WTC11 (cell line): ENCODE data around the gene LHFPL2. TPM values are rescaled to one million over a fixed set of nuclear protein-coding genes. Genes with fewer than 3 reads are reported as not detected.

Source experiments
- ATAC-seq: fragments of 200-7000 bp; cut with Tn5 transposase; 2 replicates; pipeline ENCODE4 v1.10.0; 2021; ENCODE audit warnings: mild to moderate bottlenecking, moderate library complexity
- CTCF ChIA-PET: fragments of 300-600 bp; sonication (Branson Sonifier 250); formaldehyde crosslinking; loops from one replicate; lab custom pipeline; 2021; ENCODE audit warnings: antibody characterized with exemption; lab: Charles Lee
- POLR2A ChIA-PET: fragments of 350-600 bp; sonication (Branson Sonifier 250); formaldehyde crosslinking; loops from one replicate; lab custom pipeline; 2021; ENCODE audit warnings: antibody characterized with exemption; lab: Charles Lee
- DNase-seq: peaks from one replicate; pipeline ENCODE4 v3.0.0; 2021; ENCODE audit warnings: low spot score
- H3K27ac Mint-ChIP-seq: 2 replicates; pipeline ENCODE4 v1.8.0; 2021; ENCODE audit warnings: mixed read lengths
- H3K27me3 Mint-ChIP-seq: 2 replicates; pipeline ENCODE4 v1.8.0; 2021; ENCODE audit warnings: low read depth, mild to moderate bottlenecking, moderate library complexity, mixed read lengths
- H3K36me3 Mint-ChIP-seq: 2 replicates; pipeline ENCODE4 v1.8.0; 2021; ENCODE audit warnings: mixed read lengths
- H3K4me1 Mint-ChIP-seq: 2 replicates; pipeline ENCODE4 v1.8.0; 2022; ENCODE audit warnings: mixed read lengths
- H3K4me3 Mint-ChIP-seq: 2 replicates; pipeline ENCODE4 v1.8.0; 2021; ENCODE audit warnings: mild to moderate bottlenecking, moderate library complexity, mixed read lengths
- H3K9me3 Mint-ChIP-seq: 2 replicates; pipeline ENCODE4 v1.8.0; 2021; ENCODE audit warnings: mixed read lengths
- ATF1 ChIP-seq: sonication (generic); formaldehyde crosslinking; IDR thresholded peaks from 2 replicates; pipeline ENCODE4 v1.8.1; 2023; ENCODE audit warnings: mild to moderate bottlenecking, moderate library complexity, missing genetic modification reagents
- CTCF ChIP-seq: fragments of 200-600 bp; IDR thresholded peaks from 2 replicates; pipeline ENCODE4 v1.8.0; 2022; ENCODE audit warnings: antibody characterized with exemption
- ETV6 ChIP-seq: sonication (generic); formaldehyde crosslinking; IDR thresholded peaks from 2 replicates; pipeline ENCODE4 v1.8.1; 2022; ENCODE audit warnings: mild to moderate bottlenecking, missing genetic modification reagents
- GRHL2 ChIP-seq: fragments of 250-450 bp; sonication (Bioruptor Pico); IDR thresholded peaks from 2 replicates; pipeline ENCODE4 v1.8.0; 2022; ENCODE audit warnings: mild to moderate bottlenecking, moderate library complexity; ENCODE audit not compliant: insufficient replicate concordance, severe bottlenecking
- GTF2I ChIP-seq: fragments of 250-450 bp; sonication (Bioruptor Pico); conservative IDR thresholded peaks from 2 replicates; pipeline ENCODE4 v1.4.0; 2021; ENCODE audit warnings: mild to moderate bottlenecking
- HMGA2 ChIP-seq: fragments of 250-450 bp; sonication (Bioruptor Pico); IDR thresholded peaks from 2 replicates; pipeline ENCODE4 v1.4.0; 2021; ENCODE audit warnings: mild to moderate bottlenecking, moderate library complexity
- NFATC4 ChIP-seq: fragments of 250-450 bp; sonication (Bioruptor Pico); IDR thresholded peaks from 2 replicates; pipeline ENCODE4 v1.9.0; 2021; ENCODE audit warnings: mild to moderate bottlenecking
- PREB ChIP-seq: sonication (generic); formaldehyde crosslinking; IDR thresholded peaks from 2 replicates; pipeline ENCODE4 v1.8.1; 2022; ENCODE audit warnings: mild to moderate bottlenecking, missing genetic modification reagents, moderate library complexity, borderline replicate concordance
- PRRX2 ChIP-seq: fragments of 250-450 bp; sonication (Bioruptor Pico); IDR thresholded peaks from 2 replicates; pipeline ENCODE4 v1.8.0; 2021; ENCODE audit warnings: mild to moderate bottlenecking
- RELA ChIP-seq: sonication (generic); formaldehyde crosslinking; IDR thresholded peaks from 2 replicates; pipeline ENCODE4 v1.8.1; 2022; ENCODE audit warnings: missing genetic modification reagents, mild to moderate bottlenecking, borderline replicate concordance
- SMAD4 ChIP-seq: sonication (generic); formaldehyde crosslinking; IDR thresholded peaks from 2 replicates; pipeline ENCODE4 v1.8.0; 2022; ENCODE audit warnings: mild to moderate bottlenecking, missing genetic modification reagents
- TCF7 ChIP-seq: sonication (generic); formaldehyde crosslinking; IDR thresholded peaks from 2 replicates; pipeline ENCODE4 v1.8.0; 2022; ENCODE audit warnings: mild to moderate bottlenecking, low read depth, missing genetic modification reagents, moderate library complexity
- ZMAT4 ChIP-seq: fragments of 250-450 bp; sonication (Bioruptor Pico); IDR thresholded peaks from 2 replicates; pipeline ENCODE4 v1.9.0; 2021; ENCODE audit warnings: mild to moderate bottlenecking
- ZNF263 ChIP-seq: sonication (generic); formaldehyde crosslinking; IDR thresholded peaks from 2 replicates; pipeline ENCODE4 v1.8.1; 2022; ENCODE audit warnings: low read depth, mild to moderate bottlenecking, moderate library complexity, missing genetic modification reagents
- ZNF396 ChIP-seq: fragments of 250-450 bp; sonication (Bioruptor Pico); IDR thresholded peaks from 2 replicates; pipeline ENCODE4 v1.8.0; 2021; ENCODE audit warnings: mild to moderate bottlenecking, moderate library complexity, borderline replicate concordance
- ZSCAN18 ChIP-seq: fragments of 250-450 bp; sonication (Bioruptor Pico); IDR thresholded peaks from 2 replicates; pipeline ENCODE4 v2.1.2; 2022; ENCODE audit warnings: mild to moderate bottlenecking, moderate library complexity
- total RNA-seq: library from RNA; stranded (reverse); gene quantifications from 3 replicates; pipeline ENCODE4 v1.2.3, GENCODE V29; 2021
- TF ChIP-seq, protein P1 (sequence below): fragments of 250-450 bp; sonication (Bioruptor Pico); IDR thresholded peaks from 2 replicates; pipeline ENCODE4 v1.9.0; 2021; ENCODE audit warnings: mild to moderate bottlenecking
- TF ChIP-seq, protein P2 (sequence below): sonication (generic); formaldehyde crosslinking; IDR thresholded peaks from 2 replicates; pipeline ENCODE4 v1.8.1; 2023; ENCODE audit warnings: mild to moderate bottlenecking, missing genetic modification reagents, moderate library complexity
- TF ChIP-seq, protein P3 (sequence below): sonication (generic); formaldehyde crosslinking; IDR thresholded peaks from 2 replicates; pipeline ENCODE4 v1.8.0; 2022; ENCODE audit warnings: missing genetic modification reagents
- TF ChIP-seq, protein P4 (sequence below): sonication (generic); formaldehyde crosslinking; IDR thresholded peaks from 2 replicates; pipeline ENCODE4 v1.8.1; 2022; ENCODE audit warnings: missing genetic modification reagents, borderline replicate concordance

The LHFPL2 gene
- total RNA-seq, 1 experiment from 2014 or later: 40.6 TPM

DNA sequence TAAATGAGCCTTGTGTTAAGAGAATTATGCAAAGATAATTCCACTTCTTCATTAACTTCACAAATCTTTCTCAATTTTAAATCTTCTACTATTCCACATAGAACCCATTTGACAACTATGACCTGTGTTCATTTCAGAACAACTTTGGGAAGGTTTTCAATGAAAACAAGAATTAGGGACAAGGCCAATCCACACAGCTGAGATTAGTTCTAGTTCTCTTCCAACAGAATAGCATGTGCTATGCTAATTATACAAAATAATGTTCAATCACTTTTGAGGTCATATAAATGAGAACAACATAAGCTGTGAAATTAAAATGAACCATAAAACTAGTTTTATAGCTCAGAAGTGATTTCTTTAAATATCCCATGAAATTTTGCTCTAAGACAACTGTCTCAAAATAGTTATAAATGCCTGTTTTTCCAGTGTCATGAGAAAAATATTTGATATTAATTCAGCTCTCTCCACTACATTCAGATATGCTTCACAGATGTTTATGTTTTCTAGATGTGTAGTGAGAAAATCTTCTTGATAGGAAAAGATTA, 7.2 kb upstream of the LHFPL2 start (continued):
- TF ChIP-seq, protein P1, sequence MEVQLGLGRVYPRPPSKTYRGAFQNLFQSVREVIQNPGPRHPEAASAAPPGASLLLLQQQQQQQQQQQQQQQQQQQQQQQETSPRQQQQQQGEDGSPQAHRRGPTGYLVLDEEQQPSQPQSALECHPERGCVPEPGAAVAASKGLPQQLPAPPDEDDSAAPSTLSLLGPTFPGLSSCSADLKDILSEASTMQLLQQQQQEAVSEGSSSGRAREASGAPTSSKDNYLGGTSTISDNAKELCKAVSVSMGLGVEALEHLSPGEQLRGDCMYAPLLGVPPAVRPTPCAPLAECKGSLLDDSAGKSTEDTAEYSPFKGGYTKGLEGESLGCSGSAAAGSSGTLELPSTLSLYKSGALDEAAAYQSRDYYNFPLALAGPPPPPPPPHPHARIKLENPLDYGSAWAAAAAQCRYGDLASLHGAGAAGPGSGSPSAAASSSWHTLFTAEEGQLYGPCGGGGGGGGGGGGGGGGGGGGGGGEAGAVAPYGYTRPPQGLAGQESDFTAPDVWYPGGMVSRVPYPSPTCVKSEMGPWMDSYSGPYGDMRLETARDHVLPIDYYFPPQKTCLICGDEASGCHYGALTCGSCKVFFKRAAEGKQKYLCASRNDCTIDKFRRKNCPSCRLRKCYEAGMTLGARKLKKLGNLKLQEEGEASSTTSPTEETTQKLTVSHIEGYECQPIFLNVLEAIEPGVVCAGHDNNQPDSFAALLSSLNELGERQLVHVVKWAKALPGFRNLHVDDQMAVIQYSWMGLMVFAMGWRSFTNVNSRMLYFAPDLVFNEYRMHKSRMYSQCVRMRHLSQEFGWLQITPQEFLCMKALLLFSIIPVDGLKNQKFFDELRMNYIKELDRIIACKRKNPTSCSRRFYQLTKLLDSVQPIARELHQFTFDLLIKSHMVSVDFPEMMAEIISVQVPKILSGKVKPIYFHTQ (CRISPR knock-in tag): no peak
- TF ChIP-seq, protein P2, sequence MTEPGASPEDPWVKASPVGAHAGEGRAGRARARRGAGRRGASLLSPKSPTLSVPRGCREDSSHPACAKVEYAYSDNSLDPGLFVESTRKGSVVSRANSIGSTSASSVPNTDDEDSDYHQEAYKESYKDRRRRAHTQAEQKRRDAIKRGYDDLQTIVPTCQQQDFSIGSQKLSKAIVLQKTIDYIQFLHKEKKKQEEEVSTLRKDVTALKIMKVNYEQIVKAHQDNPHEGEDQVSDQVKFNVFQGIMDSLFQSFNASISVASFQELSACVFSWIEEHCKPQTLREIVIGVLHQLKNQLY (CRISPR knock-in tag): no peak
- TF ChIP-seq, protein P3, sequence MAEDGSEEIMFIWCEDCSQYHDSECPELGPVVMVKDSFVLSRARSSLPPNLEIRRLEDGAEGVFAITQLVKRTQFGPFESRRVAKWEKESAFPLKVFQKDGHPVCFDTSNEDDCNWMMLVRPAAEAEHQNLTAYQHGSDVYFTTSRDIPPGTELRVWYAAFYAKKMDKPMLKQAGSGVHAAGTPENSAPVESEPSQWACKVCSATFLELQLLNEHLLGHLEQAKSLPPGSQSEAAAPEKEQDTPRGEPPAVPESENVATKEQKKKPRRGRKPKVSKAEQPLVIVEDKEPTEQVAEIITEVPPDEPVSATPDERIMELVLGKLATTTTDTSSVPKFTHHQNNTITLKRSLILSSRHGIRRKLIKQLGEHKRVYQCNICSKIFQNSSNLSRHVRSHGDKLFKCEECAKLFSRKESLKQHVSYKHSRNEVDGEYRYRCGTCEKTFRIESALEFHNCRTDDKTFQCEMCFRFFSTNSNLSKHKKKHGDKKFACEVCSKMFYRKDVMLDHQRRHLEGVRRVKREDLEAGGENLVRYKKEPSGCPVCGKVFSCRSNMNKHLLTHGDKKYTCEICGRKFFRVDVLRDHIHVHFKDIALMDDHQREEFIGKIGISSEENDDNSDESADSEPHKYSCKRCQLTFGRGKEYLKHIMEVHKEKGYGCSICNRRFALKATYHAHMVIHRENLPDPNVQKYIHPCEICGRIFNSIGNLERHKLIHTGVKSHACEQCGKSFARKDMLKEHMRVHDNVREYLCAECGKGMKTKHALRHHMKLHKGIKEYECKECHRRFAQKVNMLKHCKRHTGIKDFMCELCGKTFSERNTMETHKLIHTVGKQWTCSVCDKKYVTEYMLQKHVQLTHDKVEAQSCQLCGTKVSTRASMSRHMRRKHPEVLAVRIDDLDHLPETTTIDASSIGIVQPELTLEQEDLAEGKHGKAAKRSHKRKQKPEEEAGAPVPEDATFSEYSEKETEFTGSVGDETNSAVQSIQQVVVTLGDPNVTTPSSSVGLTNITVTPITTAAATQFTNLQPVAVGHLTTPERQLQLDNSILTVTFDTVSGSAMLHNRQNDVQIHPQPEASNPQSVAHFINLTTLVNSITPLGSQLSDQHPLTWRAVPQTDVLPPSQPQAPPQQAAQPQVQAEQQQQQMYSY (CRISPR knock-in tag): no peak
- TF ChIP-seq ETV6 (CRISPR knock-in tag) (no peak), GTF2I (CRISPR knock-in tag) (no peak), PRRX2 (no peak), NFATC4 (CRISPR knock-in tag) (no peak)

GRCh38 chr5:78654386-78654785, 5.8 kb upstream of the LHFPL2 start:
- CTCF ChIA-PET: no interaction called here
- no peak for ATAC-seq

More at GRCh38 chr5:78654386-78654785, 5.8 kb upstream of the LHFPL2 start:
- Mint-ChIP-seq H3K36me3 (peaks cover 2% of the 10 kb centered on the region; the same call in 1 of the 2 replicates), H3K27me3 (no peaks in the 10 kb centered on the region), H3K4me3 (no peak overlapping the region), H3K4me1 (peaks cover 14% of the 10 kb centered on the region), H3K27ac (no peak overlapping the region), H3K9me3 (peaks cover 11% of the 10 kb centered on the region)
- POLR2A ChIA-PET: no interaction called here
- TF ChIP-seq ZSCAN18 (CRISPR knock-in tag) (no peak), ZNF263 (CRISPR knock-in tag) (no peak), GRHL2 (CRISPR knock-in tag) (no peak), RELA (no peak), TCF7 (no peak), ZNF396 (CRISPR knock-in tag) (no peak), ATF1 (CRISPR knock-in tag) (no peak), PREB (no peak), SMAD4 (CRISPR knock-in tag) (no peak), CTCF (no peak), HMGA2 (CRISPR knock-in tag) (no peak), ZMAT4 (CRISPR knock-in tag) (no peak)
- TF ChIP-seq, protein P4, sequence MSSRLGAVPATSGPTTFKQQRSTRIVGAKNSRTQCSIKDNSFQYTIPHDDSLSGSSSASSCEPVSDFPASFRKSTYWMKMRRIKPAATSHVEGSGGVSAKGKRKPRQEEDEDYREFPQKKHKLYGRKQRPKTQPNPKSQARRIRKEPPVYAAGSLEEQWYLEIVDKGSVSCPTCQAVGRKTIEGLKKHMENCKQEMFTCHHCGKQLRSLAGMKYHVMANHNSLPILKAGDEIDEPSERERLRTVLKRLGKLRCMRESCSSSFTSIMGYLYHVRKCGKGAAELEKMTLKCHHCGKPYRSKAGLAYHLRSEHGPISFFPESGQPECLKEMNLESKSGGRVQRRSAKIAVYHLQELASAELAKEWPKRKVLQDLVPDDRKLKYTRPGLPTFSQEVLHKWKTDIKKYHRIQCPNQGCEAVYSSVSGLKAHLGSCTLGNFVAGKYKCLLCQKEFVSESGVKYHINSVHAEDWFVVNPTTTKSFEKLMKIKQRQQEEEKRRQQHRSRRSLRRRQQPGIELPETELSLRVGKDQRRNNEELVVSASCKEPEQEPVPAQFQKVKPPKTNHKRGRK: no peak
- DNase-seq: no peak
